MCF 10A (cell line): ENCODE data around the gene GPC6. TPM values are rescaled to one million over a fixed set of nuclear protein-coding genes. Genes with fewer than 3 reads are reported as not detected.

ENCODE experiments used
- BruUV-seq: library from RNA; stranded (reverse); fragments of 400-500 nt; replicated peaks from 2 replicates; lab custom pipeline; 2021; lab: Mats Ljungman, UMichigan
- CTCF ChIA-PET: fragments of 300-600 bp; sonication (Branson Sonifier 250); formaldehyde crosslinking; extraction: SDS; loops from one replicate; lab custom pipeline; 2021; ENCODE audit warnings: antibody characterized with exemption, inconsistent platforms; lab: Yijun Ruan, JAX
- POLR2A ChIA-PET: fragments of 300-600, 350-650 bp; sonication (Branson Sonifier 250); formaldehyde crosslinking; extraction: SDS; loops from one replicate; lab custom pipeline; 2020; ENCODE audit warnings: antibody characterized with exemption, inconsistent platforms; lab: Yijun Ruan, JAX
- DNase-seq: peaks from one replicate; pipeline ENCODE4 v3.0.0-alpha.2; 2018; ENCODE audit not compliant: unreplicated experiment
- H3K27ac Mint-ChIP-seq: one replicate; pipeline ENCODE4 v1.8.0; 2022; ENCODE audit warnings: mild to moderate bottlenecking, low read depth, mixed read lengths; ENCODE audit not compliant: unreplicated experiment
- H3K27me3 Mint-ChIP-seq: one replicate; pipeline ENCODE4 v1.8.0; 2022; ENCODE audit warnings: mixed read lengths; ENCODE audit not compliant: insufficient read depth, unreplicated experiment
- H3K36me3 Mint-ChIP-seq: one replicate; pipeline ENCODE4 v1.8.0; 2022; ENCODE audit warnings: mild to moderate bottlenecking, moderate library complexity, mixed read lengths; ENCODE audit not compliant: insufficient read depth, unreplicated experiment
- H3K4me1 Mint-ChIP-seq: one replicate; pipeline ENCODE4 v1.8.0; 2022; ENCODE audit warnings: mixed read lengths; ENCODE audit not compliant: insufficient read depth, unreplicated experiment
- H3K4me3 Mint-ChIP-seq: one replicate; pipeline ENCODE4 v1.8.0; 2022; ENCODE audit warnings: mild to moderate bottlenecking, moderate library complexity, mixed read lengths; ENCODE audit not compliant: unreplicated experiment
- H3K9me3 Mint-ChIP-seq: one replicate; pipeline ENCODE4 v1.8.0; 2022; ENCODE audit warnings: mixed read lengths; ENCODE audit not compliant: unreplicated experiment
- CTCF ChIP-seq: fragments of 200-600 bp; IDR thresholded peaks from one replicate; pipeline ENCODE4 v1.8.0; 2022; ENCODE audit warnings: antibody characterized with exemption, mild to moderate bottlenecking; ENCODE audit not compliant: unreplicated experiment
- intact Hi-C: fragments of 100-400 bp; cut with micrococcal nuclease; formaldehyde crosslinking; loops from 2 replicates; pipeline ENCODE4 v1.14.1; 2022
- total RNA-seq: library from RNA; stranded (reverse); gene quantifications from 2 replicates; pipeline ENCODE4 v1.2.3, GENCODE V29; 2022

Gene GPC6
- total RNA-seq, 1 experiment from 2014 or later, result 8.4 TPM

- H3K4me3 Mint-ChIP-seq, result no peak overlapping the region
- H3K36me3 Mint-ChIP-seq, result no peaks in the 10 kb centered on the region
- no peak for DNase-seq
- H3K27ac Mint-ChIP-seq, result no peak overlapping the region
- BruUV-seq, result no TSS peak
- TF ChIP-seq CTCF, result no peak
- intact Hi-C loops, result no loop called here
- ChIA-PET POLR2A (no interaction called here), CTCF (interaction anchor here (0.6 kb wide), 1 partner anchor 173 kb away, joined by 3 read pairs; no protein-coding TSS in a partner anchor)
- H3K27me3 Mint-ChIP-seq, result no peaks in the 10 kb centered on the region
- H3K9me3 Mint-ChIP-seq, result no peaks in the 10 kb centered on the region
- H3K4me1 Mint-ChIP-seq, result peaks cover 12% of the 10 kb centered on the region
Measured at GRCh38 chr13:94007072-94007471, 780.5 kb downstream of the GPC6 start.

GRCh38 chr13:94009701-94010100 lies 783.1 kb downstream of the GPC6 start:
- TF ChIP-seq CTCF, result no peak
- no peaks in the 10 kb centered on the region for H3K9me3 Mint-ChIP-seq
- DNase-seq, result peak; percentile 29
- H3K36me3 Mint-ChIP-seq, result no peaks in the 10 kb centered on the region
- POLR2A ChIA-PET, result interaction anchor here (1.2 kb wide), 1 partner anchor 46 kb away, joined by 3 read pairs; no protein-coding TSS in a partner anchor
- H3K4me3 Mint-ChIP-seq, result peak overlapping the region; percentile 21
- BruUV-seq, result no TSS peak
- H3K4me1 Mint-ChIP-seq, result peaks cover 12% of the 10 kb centered on the region
- intact Hi-C loops, result no loop called here
- no peaks in the 10 kb centered on the region for H3K27me3 Mint-ChIP-seq
- peak overlapping the region; percentile 64 for H3K27ac Mint-ChIP-seq
- CTCF ChIA-PET, result no interaction called here

GRCh38 chr13:94014461-94014860 lies 787.9 kb downstream of the GPC6 start:
- no peaks in the 10 kb centered on the region for H3K27me3 Mint-ChIP-seq
- no peak overlapping the region for H3K4me3 Mint-ChIP-seq
- ChIA-PET CTCF (interaction anchor here (0.7 kb wide), 1 partner anchor 11 kb away, joined by 3 read pairs; no protein-coding TSS in a partner anchor), POLR2A (interaction anchor here (0.7 kb wide), 2 partner anchors 8 to 252 kb away, joined by 3 to 4 read pairs; no protein-coding TSS in a partner anchor)
- H3K9me3 Mint-ChIP-seq, result no peaks in the 10 kb centered on the region
- intact Hi-C loops, result no loop called here
- peaks cover 10% of the 10 kb centered on the region for H3K4me1 Mint-ChIP-seq
- no peak for TF ChIP-seq CTCF
- no peaks in the 10 kb centered on the region for H3K36me3 Mint-ChIP-seq
- BruUV-seq, result no TSS peak
- DNase-seq, result no peak
- H3K27ac Mint-ChIP-seq, result no peak overlapping the region

GRCh38 chr13:94020426-94020825 lies 793.8 kb downstream of the GPC6 start:
- intact Hi-C loops, result loop anchor here (5.0 kb wide), 1 partner anchor 328 kb away; no protein-coding TSS in a partner anchor
- H3K27me3 Mint-ChIP-seq, result no peaks in the 10 kb centered on the region
- no peak overlapping the region for H3K27ac Mint-ChIP-seq
- peaks cover 5% of the 10 kb centered on the region for H3K4me1 Mint-ChIP-seq
- no peaks in the 10 kb centered on the region for H3K9me3 Mint-ChIP-seq
- peaks cover 6% of the 10 kb centered on the region for H3K36me3 Mint-ChIP-seq
- no peak overlapping the region for H3K4me3 Mint-ChIP-seq
- ChIA-PET CTCF (no interaction called here), POLR2A (no interaction called here)
- no peak for DNase-seq
- BruUV-seq, result no TSS peak
- no peak for TF ChIP-seq CTCF
